Adrenal gland (tissue), 12 donors: ENCODE results near the gene MROH2A. TPM values are rescaled to one million over a fixed set of nuclear protein-coding genes. Genes with fewer than 3 reads are reported as not detected.

ENCODE experiments used
- DNase-seq, 7 donors: peaks; one replicate each; pipeline ENCODE4 v3.0.0-alpha.2; 2019 to 2020
- H3K27ac ChIP-seq, 5 donors: fragments of 200-600 bp; sonication (generic) in 4 of 5; 1 replicate in 3 of 5; 2 replicates in 2 of 5; pipeline versions ENCODE4 v1.5.1 to v1.8.0; 2016 to 2020; ENCODE audit warnings: mild to moderate bottlenecking in 1 of 5
- H3K27me3 ChIP-seq: fragments of 200-600 bp; 2 replicates; pipeline ENCODE4 v1.8.0; 2021
- H3K36me3 ChIP-seq, 2 donors: fragments of 200-600 bp; replicated peaks in 1 of 2; 1 replicate in 1 of 2; 2 replicates in 1 of 2; pipeline versions ENCODE4 v1.5.1 to v1.8.0; 2018 to 2022
- H3K4me1 ChIP-seq, 2 donors: fragments of 200-600 bp; replicated peaks in 1 of 2; 1 replicate in 1 of 2; 2 replicates in 1 of 2; pipeline versions ENCODE4 v1.5.1 to v1.8.0; 2018 to 2021
- H3K4me3 ChIP-seq, 4 donors: fragments of 200-600 bp; sonication (generic) in 3 of 4; one replicate each; pipeline ENCODE4 v1.5.1; 2016 to 2018
- H3K9me3 ChIP-seq, 3 donors: fragments of 200-600 bp; sonication (generic) in 1 of 3; replicated peaks in 1 of 3; 1 replicate in 2 of 3; 2 replicates in 1 of 3; pipeline versions ENCODE4 v1.5.1 to v1.8.0; 2016 to 2021
- POLR2A ChIP-seq, 2 donors: fragments of 450-650 bp; IDR thresholded peaks; one replicate each; pipeline ENCODE4 v1.6.1; 2017; ENCODE audit warnings: antibody characterized with exemption in 2 of 2, mild to moderate bottlenecking in 2 of 2, moderate library complexity in 1 of 2
- WGBS, 4 donors: extraction: QIAGEN DNeasy Blood & Tissue Kit in 2 of 4; methylation state at CpG; one replicate each; pipeline versions ENCODE4 v1.1.5 to v1.1.7; 2013 to 2017; 5-methylcytosine and 5-hydroxymethylcytosine counted together
- intact Hi-C, 2 donors: fragments of 100-400 bp; cut with DNase I; formaldehyde crosslinking; loops; one replicate each; pipeline versions ENCODE4 v1.14.1 to v1.15.0; 2022 to 2023
- polyA plus RNA-seq, 3 donors: library from polyadenylated mRNA; stranded (reverse); fragments of 200-250 nt in 2 of 3; fragments of 350-450 nt in 1 of 3; fragmentation: Illumina TruSeq in 1 of 3; extraction: RNeasy Lipid Tissue Mini Kit (QIAGEN cat#74804) in 1 of 3; gene quantifications; one replicate each; pipeline ENCODE4 v1.2.3, GENCODE V29; 2013 to 2014
- total RNA-seq, 9 donors: library from RNA; depleted of rRNA in 4 of 9; stranded (reverse); fragments of >200 nt in 4 of 9; fragments of 120-200 nt in 1 of 9; fragmentation: NEBNext Ultra II Directional in 1 of 9; extraction: Animal tissue kit (Norgen Biotek cat#: 25700) in 1 of 9; gene quantifications; one replicate each; pipeline versions ENCODE4 v1.1.0 to v1.2.4, GENCODE V29; 2013 to 2023
- TF ChIP-seq, protein P1 (sequence below), 6 experiments: fragments of 450-650 bp in 4 of 6; fragments of 200-600 bp in 2 of 6; sonication (generic) in 1 of 6; IDR thresholded peaks; 1 replicate in 5 of 6; 2 replicates in 1 of 6; pipeline versions ENCODE4 v1.5.1 to v1.8.0; 2016 to 2021; ENCODE audit warnings: antibody characterized with exemption in 6 of 6, mild to moderate bottlenecking in 2 of 6, moderate library complexity in 1 of 6
- donor health status: healthy with polysubstance abuse.
- donor health status: Bipolar disorder and iron deficiency.
- donor health status: DM: yes; HTN: yes; CAD: no.
- donor health status: DM: no; HTN: no; CAD: no.
- donor health status: DM: no; HTN: no; CAD: no.
- donor health status: DM: yes; HTN: yes; CAD: no.

The MROH2A gene
- total and polyA plus RNA-seq, 12 donors = 0.13 TPM; not detected in 11

DNA sequence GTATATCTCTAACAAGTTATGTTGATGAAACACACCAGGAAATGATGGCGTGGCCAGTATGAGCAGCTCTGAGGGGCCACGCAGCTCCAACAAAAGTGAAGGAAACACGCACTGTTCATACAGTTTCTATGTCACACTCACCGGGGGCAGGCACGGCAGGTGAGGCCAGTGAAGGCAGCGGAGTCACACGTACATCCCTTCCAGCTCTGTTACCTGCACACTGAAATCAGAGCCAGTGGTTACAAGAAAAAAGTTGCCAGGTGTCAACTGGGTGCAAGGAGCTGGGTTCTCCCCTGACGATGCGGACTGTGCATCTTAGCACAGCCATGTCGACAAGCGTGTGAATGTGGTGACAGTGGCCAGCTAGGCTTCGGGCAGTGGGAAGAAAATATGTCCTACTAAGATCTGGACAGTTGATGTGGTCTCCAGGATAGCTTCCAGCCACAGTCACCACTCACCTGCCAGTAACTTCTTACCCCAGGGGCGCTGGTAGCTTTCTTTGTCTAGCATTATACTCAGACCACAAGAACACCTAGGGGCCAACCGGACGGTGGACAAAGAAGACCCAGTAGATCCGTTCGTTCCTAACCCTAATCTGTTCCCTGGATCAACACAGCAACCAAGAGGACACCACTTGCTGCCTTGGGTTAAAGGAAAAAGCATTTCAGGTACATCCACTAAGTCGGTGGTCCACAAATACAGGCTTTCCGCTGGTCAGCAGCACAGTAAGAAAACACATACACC, 66.1 kb downstream of the MROH2A start:
- no peaks in the 10 kb centered on the region for H3K9me3 ChIP-seq
- intact Hi-C loops = no loop called here
- H3K27me3 ChIP-seq = no peaks in the 10 kb centered on the region
- H3K4me3 ChIP-seq = no peak overlapping the region
- no peak overlapping the region for H3K27ac ChIP-seq
- 92 to 95% (median 93%) methylated on average over 19 of the region's 19 CpGs for WGBS, 4 donors
- DNase-seq = peak in 1 of 7 donors; percentile 27
- no peaks in the 10 kb centered on the region for H3K4me1 ChIP-seq
- TF ChIP-seq, protein P1, sequence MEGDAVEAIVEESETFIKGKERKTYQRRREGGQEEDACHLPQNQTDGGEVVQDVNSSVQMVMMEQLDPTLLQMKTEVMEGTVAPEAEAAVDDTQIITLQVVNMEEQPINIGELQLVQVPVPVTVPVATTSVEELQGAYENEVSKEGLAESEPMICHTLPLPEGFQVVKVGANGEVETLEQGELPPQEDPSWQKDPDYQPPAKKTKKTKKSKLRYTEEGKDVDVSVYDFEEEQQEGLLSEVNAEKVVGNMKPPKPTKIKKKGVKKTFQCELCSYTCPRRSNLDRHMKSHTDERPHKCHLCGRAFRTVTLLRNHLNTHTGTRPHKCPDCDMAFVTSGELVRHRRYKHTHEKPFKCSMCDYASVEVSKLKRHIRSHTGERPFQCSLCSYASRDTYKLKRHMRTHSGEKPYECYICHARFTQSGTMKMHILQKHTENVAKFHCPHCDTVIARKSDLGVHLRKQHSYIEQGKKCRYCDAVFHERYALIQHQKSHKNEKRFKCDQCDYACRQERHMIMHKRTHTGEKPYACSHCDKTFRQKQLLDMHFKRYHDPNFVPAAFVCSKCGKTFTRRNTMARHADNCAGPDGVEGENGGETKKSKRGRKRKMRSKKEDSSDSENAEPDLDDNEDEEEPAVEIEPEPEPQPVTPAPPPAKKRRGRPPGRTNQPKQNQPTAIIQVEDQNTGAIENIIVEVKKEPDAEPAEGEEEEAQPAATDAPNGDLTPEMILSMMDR (IDR thresholded peaks at IDR 0.05) = no peak
- TF ChIP-seq POLR2A (IDR thresholded peaks at IDR 0.05) = no peak
- no peaks in the 10 kb centered on the region for H3K36me3 ChIP-seq

DNA sequence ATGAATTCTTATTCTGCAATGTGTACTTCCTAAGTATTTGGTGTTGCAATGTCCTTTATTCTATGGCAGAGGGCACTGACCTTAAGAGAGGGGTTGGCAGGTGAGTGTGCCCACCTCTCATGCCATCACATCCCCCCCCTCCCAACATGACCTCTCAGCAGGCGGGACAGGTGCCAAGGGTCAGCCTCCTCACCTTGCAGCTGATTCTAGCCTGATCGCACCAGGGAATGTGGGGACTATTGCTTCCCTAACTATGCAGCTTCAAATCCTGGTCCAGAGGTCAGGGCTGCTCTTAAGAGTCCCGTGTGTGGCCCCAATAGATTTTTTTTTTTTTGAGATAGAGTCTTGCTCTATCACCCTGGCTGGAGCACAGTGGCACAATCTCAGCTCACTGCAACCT, 66.7 kb downstream of the MROH2A start:
- WGBS, 4 donors = 88 to 100% (median 91%) methylated on average over 2 to 3 of the region's 3 CpGs
- Histone ChIP-seq H3K4me1 (no peaks in the 10 kb centered on the region), H3K27me3 (no peaks in the 10 kb centered on the region), H3K27ac (no peak overlapping the region), H3K4me3 (no peak overlapping the region), H3K36me3 (no peaks in the 10 kb centered on the region), H3K9me3 (no peaks in the 10 kb centered on the region)
- intact Hi-C loops = no loop called here
- no peak for TF ChIP-seq POLR2A (IDR thresholded peaks at IDR 0.05)
- TF ChIP-seq, protein P1 (IDR thresholded peaks at IDR 0.05) = no peak
- peak in 1 of 7 donors; percentile 17 for DNase-seq

DNA sequence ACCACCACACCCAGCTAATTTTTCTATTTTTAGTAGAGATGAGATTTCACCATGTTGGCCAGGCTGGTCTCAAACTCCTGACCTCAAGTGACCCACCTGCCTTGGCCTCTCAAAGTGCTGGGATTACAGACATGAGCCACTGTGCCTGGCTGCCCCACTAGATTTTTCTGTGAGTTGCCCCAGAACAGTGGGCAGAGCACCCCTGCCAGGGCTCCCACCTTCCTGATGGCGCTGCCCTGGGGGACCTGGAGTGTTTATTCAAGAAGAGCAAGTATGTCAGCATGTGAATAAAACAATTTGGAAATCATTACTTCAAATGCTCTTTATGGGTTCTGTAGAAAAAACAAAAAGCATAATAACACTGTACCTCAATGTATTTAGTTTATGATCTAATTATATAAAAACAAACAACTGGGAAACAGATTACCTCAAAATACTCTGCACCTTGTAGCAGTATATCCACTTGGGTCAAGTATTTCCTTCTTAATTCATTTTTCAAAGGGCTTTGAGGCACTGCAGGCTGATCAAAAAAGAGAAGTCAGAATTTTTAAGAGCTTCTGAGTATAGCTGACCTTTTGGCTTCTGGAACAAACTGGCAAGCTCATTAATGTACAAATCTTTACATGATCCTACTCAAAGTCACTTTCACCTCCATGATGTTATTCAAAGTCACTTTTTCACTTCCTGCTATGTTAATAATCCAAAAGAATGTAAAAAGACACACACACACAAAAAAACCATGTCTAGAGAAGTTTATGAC, 67.4 kb downstream of the MROH2A start:
- intact Hi-C loops = no loop called here

More for the DNA sequence above, 67.4 kb downstream of the MROH2A start:
- H3K36me3 ChIP-seq = no peaks in the 10 kb centered on the region
- H3K4me3 ChIP-seq = no peak overlapping the region
- no peaks in the 10 kb centered on the region for H3K4me1 ChIP-seq
- TF ChIP-seq POLR2A (IDR thresholded peaks at IDR 0.05) = no peak
- TF ChIP-seq, protein P1 (IDR thresholded peaks at IDR 0.05) = no peak
- WGBS, 4 donors = 95 to 100% (median 100%) methylated on average over 1 of the region's 1 CpG
- no peaks in the 10 kb centered on the region for H3K27me3 ChIP-seq
- H3K9me3 ChIP-seq = no peaks in the 10 kb centered on the region
- H3K27ac ChIP-seq = no peak overlapping the region
- no peak for DNase-seq
